HG03432 (cell line): ENCODE measurements around the gene RAB21.
A peak's percentile ranks its signal among the peaks of the same experiment; 100 is the strongest.
"Not testable (repeated sequence)": the region's sequence is repeated elsewhere in the genome, so short reads cannot be mapped to it uniquely, and the experiment has no call there.

Experiments used
- ATAC-seq: cut with Tn5 transposase; IDR thresholded peaks from one replicate; pipeline ENCODE4 v1.9.1; 2021; ENCODE audit warnings: mild to moderate bottlenecking, moderate library complexity; ENCODE audit not compliant: unreplicated experiment

The RAB21 gene

GRCh38 chr12:71749666-71750065 is 5.0 kb upstream of the RAB21 start:
- ATAC-seq = no peak

DNA sequence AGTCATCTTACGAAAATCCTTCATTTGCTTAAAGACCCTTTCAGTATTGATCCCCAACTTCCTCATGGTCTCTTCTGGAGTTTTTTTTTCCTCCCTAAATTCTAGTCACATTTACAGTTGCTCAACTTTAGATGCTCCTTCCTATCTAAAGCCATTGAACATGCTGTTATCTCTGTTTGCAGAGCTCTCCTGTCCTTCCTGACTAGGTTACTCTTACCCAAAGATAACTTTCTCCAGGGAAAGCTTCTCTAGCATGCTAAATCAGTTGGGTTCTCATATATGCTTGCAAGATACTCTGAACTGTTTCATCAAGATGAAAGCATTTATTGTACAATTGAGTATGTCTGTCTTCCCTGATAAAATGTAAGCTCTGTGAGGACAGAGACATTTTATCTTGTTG is 1.8 kb upstream of the RAB21 start:
- ATAC-seq = no peak

DNA sequence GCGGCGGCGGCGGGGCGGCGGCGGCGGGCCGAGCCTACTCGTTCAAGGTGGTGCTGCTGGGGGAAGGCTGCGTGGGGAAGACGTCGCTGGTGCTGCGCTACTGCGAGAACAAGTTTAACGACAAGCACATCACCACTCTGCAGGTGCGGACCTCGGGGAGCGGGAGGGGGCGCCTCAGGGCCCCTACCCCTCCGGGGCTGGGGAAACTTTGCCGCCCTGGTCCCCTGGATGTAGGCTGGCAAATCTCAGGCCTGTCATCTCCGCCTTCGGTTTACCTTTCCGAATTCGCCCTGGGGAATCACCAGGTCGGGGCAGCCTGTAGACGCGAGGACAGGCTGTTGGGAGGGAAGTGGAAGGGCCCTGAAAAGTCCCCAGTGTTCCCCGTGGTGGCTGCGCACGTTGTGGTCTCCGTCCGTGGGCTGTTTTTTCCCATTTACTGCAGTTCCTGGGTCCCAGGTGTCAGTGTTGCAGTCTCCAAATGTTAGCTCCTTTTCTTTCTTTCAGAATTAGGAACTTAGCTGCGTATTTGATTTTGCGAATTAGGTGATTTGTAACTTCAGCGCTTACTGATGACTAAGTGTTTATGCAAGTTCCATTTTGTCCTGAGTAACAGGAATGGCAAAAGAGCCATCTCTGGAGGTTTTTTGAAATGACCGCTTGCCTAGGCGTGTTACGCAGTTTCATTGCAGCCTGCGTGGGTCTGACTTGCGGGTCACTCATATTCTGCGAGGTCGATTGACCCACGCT is 656 bp downstream of the RAB21 start:
- peak; percentile 61 for ATAC-seq

GRCh38 chr12:71756054-71756690 is 1.5 kb downstream of the RAB21 start:
- no peak for ATAC-seq

GRCh38 chr12:71759941-71760340 is 5.3 kb downstream of the RAB21 start:
- ATAC-seq = no peak

DNA sequence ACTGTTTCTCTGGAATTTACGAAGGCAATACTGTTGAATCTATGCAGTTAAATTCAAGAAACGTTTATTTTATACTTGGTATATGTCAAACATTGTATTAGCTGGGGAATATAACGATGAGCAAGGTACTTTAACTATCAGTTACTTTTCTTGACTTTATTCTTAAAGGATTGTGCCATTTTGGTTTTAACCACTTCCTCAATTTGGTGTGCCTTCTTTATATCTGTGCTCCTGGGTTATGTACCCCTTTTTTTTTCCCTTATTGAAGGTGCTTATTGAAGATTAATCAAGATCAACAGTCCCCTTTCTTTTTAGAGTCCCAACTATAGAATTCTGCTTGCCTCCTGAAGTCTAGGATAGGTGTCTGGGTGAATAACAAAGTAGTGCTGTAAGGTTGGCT is 5.8 kb downstream of the RAB21 start:
- no peak for ATAC-seq

DNA sequence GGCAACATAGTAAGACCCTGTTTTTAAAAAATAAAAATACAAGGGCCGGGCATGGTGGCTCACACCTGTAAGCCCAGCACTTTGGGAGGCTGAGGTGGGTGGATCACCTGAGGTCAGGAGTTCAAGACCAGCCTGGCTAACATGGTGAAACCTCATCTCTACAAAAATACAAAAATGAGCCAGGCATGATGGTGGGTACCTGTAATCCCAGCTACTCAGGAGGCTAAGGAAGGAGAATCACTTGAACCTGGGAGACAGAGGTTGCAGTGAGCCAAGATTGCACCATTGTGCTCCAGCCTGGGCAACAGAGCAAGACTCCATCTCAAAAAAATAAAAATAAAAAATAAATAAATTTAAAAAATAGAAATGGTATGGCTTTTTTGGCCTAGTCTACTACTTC is 6.7 kb downstream of the RAB21 start:
- not testable (repeated sequence) for ATAC-seq

GRCh38 chr12:71763677-71764379 is 9.2 kb downstream of the RAB21 start:
- ATAC-seq = no peak

- ATAC-seq = no peak
Observed at GRCh38 chr12:71764587-71765321, 10.1 kb downstream of the RAB21 start.

DNA sequence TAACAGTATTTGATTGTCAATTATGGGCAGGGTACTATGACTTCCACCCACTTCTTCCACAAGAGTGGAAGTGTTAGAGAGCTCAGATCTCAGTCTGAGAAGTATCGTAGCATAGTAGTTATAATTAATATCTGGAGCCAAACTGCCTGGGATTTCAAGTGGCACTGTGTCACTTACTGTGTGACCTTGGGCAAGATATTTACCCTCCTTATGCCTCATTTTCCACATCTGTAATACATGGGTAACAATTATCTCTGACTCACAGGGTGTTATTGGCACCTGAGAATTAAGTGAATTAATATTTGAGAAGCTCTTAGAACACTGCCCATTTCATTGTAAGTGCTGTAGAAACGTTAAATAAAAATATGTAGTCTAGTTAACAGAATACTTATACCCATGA is 11.5 kb downstream of the RAB21 start:
- ATAC-seq = no peak

DNA sequence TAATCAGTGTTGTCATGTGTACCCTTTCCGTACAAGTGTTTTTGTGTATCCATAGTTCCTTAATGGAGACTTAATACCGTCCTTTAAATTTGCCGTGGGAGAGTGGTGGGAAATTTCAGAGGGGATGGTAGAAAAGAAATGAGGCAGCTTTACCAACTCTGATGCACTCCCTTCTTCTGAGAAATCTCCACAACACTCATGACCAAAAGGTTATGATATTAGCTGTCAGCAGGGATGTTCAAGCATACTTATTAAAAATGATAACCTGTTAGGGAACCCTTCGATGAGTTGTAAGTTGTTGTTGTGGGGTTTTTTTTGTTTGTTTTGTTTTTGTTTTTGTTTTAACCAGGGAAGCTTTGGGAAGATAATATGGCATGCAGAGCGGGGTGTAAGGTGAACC is 12.5 kb downstream of the RAB21 start:
- no peak for ATAC-seq

GRCh38 chr12:71768900-71769299 is 14.2 kb downstream of the RAB21 start:
- ATAC-seq = peak; percentile 53

GRCh38 chr12:71771069-71771468 is 16.4 kb downstream of the RAB21 start:
- no peak for ATAC-seq

DNA sequence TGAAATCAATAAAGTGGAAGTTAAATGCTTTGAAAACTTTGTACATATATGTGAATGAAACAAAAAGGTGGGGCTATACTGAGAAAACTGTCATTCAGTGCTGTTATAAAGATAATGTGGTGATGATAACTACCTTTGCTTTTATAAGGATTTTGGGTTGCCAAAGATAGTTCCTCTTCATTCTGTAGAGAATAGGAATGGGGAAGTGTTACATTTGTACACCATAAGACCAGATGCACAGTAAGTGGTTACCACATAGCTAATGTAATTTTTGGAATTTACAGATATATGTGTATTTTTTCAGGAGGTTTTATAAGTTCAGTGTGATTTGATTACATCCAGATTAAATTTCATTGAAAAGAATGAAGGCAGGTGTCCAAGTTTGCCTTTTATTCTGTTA is 18.1 kb downstream of the RAB21 start:
- no peak for ATAC-seq

DNA sequence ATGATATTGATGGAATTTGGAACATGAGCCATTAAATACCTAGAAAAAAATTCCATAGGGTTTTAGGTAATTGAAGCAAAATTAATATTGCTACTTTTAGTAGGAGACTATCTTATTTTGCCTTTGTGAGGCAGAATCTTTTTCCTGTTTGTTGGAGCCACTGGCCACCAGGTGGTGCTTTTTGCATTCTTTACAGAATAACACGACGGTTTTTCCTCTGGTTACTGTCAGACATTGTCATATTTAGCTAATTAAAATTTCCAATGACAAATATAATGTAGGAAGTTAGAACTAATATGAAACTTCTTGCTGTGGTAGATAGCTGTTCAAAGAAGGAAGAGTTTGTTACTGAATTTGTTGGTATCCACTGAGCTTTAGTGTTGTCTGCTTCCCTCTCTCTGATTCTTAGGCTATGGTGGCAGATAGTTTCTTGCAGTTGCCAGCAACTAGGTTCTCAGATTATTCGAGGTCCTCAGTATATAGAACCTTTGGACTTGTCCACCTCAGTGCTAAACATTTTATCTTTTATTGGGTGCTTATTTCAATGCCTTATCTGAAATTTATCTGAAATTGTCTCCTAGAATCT is 25.7 kb downstream of the RAB21 start:
- peak; percentile 64 for ATAC-seq

GRCh38 chr12:71782017-71782416 is 27.4 kb downstream of the RAB21 start:
- ATAC-seq = peak; percentile 61

GRCh38 chr12:71786829-71787228 is 32.2 kb downstream of the RAB21 start:
- ATAC-seq = no peak

DNA sequence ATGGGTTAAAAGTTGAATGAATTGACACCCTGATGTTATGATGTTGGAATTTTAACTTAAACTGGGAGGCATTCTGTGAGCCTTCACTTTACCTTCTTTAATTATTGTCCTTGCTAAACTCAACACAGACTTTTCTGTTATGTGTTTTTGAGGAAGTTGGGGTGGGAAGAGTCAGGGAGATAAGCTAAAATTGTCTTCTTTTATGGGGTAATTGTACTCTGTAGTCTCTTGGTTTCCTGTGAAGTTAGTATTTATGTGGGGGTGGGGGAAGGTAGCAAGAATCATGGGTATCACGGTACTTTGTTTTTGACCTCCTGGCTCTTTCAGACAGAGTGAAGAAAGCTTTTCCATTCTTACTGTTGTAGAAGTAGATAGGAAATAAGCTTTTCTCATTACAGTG is 32.9 kb downstream of the RAB21 start:
- ATAC-seq = no peak

DNA sequence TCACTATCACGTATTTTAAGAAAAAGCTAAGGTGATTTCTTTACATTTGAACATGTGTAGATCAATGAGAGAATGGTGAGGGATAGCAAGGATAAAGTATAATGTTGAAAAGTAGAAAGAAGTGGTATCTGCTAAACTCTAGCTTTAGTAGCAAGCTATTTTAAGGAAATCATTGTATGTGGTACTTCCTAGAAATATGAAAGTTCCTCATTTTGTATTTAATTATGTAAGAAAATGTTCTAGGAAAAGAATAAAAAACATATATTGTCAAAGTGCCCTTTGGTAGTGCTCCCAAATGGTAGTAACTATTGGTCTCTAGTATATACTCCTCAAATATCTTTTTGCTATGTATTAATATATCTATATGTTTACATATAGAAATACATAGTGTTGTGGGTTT is 35.7 kb downstream of the RAB21 start:
- no peak for ATAC-seq

DNA sequence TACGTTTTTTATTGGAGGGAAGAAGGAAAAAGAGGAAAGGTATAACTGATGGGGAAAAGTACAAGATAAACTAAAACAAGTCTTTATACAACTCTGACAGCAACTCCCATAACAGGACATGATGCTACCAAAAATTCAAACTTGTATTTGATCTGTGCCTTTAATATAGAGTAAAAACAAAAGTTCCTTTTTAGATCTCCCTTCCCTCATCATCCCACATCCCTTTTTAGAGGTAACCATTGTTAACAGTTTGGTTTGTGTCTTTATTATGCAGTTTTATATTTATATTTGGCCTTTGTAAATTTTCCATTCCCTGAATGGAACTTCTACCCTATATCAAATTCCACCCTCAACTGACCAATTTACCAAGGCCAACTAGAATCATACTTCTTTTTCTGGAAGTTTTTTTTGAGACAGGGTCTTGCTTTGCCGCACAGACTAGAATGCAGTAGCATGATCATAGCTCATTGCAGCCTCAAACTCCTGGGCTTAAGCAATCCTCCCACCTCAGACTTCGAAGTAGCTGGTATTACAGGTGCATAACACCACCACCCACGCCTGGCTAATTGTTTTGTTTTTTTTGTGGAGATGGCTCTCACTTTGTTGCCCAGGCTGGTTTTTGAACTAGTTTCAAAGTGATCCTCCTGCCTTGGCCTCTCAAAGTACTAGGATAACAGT is 36.9 kb downstream of the RAB21 start:
- no peak for ATAC-seq
